HUES6 (cell line): ENCODE data around the gene SDE2.
"Not testable (repeated sequence)": the region's sequence is repeated elsewhere in the genome, so short reads cannot be mapped to it uniquely, and the experiment has no call there.

ENCODE experiments used
- H3K27ac ChIP-seq: 2 replicates; pipeline ENCODE4 v1.7.0; 2013; ENCODE audit warnings: low read depth, mild to moderate bottlenecking, low read length, inconsistent platforms
- H3K27me3 ChIP-seq: 2 replicates; pipeline ENCODE4 v1.6.1; 2013; ENCODE audit warnings: low read length; ENCODE audit not compliant: control insufficient read depth, insufficient read depth
- H3K36me3 ChIP-seq: 2 replicates; pipeline ENCODE4 v1.6.1; 2013; ENCODE audit warnings: low read length; ENCODE audit not compliant: control insufficient read depth, insufficient read depth
- H3K4me1 ChIP-seq: 2 replicates; pipeline ENCODE4 v1.6.1; 2013; ENCODE audit warnings: low read length; ENCODE audit not compliant: control insufficient read depth, insufficient read depth
- H3K4me3 ChIP-seq: 2 replicates; pipeline ENCODE4 v1.5.1; 2013; ENCODE audit warnings: low read depth, low read length
- H3K9ac ChIP-seq: one replicate; pipeline ENCODE4 v1.6.1; 2013; ENCODE audit warnings: mild to moderate bottlenecking, low read length
- H3K9me3 ChIP-seq: 2 replicates; pipeline ENCODE4 v1.6.1; 2013; ENCODE audit warnings: low read depth, low read length; ENCODE audit not compliant: control insufficient read depth, insufficient read depth

SDE2 gene

GRCh38 chr1:225973158-225973557 is 26.0 kb downstream of the SDE2 start:
- peaks cover 8% of the 10 kb centered on the region; the same call in 1 of the 2 replicates for H3K36me3 ChIP-seq
- no peak overlapping the region for H3K27ac ChIP-seq
- H3K27me3 ChIP-seq, result no peaks in the 10 kb centered on the region
- H3K4me1 ChIP-seq, result peaks cover 6% of the 10 kb centered on the region; the same call in 1 of the 2 replicates
- no peaks in the 10 kb centered on the region for H3K9me3 ChIP-seq
- no peak overlapping the region for H3K4me3 ChIP-seq
- H3K9ac ChIP-seq, result no peak overlapping the region

GRCh38 chr1:225972344-225973152 is 26.6 kb downstream of the SDE2 start:
- H3K27ac ChIP-seq, result no peak overlapping the region
- H3K4me3 ChIP-seq, result no peak overlapping the region
- H3K9ac ChIP-seq, result no peak overlapping the region
- H3K9me3 ChIP-seq, result no peaks in the 10 kb centered on the region
- peaks cover 6% of the 10 kb centered on the region; the same call in 1 of the 2 replicates for H3K4me1 ChIP-seq
- H3K36me3 ChIP-seq, result peaks cover 2% of the 10 kb centered on the region; the same call in 1 of the 2 replicates
- no peaks in the 10 kb centered on the region for H3K27me3 ChIP-seq

- not testable (repeated sequence) for H3K27me3 ChIP-seq, H3K9ac ChIP-seq, H3K9me3 ChIP-seq, H3K36me3 ChIP-seq, H3K4me1 ChIP-seq, H3K4me3 ChIP-seq, H3K27ac ChIP-seq
Observed at GRCh38 chr1:225970592-225971157, 28.5 kb downstream of the SDE2 start.

- H3K36me3 ChIP-seq, H3K27me3 ChIP-seq, H3K4me3 ChIP-seq, H3K9ac ChIP-seq, H3K4me1 ChIP-seq, H3K27ac ChIP-seq, H3K9me3 ChIP-seq: not testable (repeated sequence)
Observed at GRCh38 chr1:225969751-225970150, 29.4 kb downstream of the SDE2 start.

GRCh38 chr1:225965231-225965630 is 33.9 kb downstream of the SDE2 start:
- Histone ChIP-seq H3K9me3 (no peaks in the 10 kb centered on the region), H3K27ac (no peak overlapping the region), H3K9ac (no peak overlapping the region), H3K36me3 (no peaks in the 10 kb centered on the region), H3K4me1 (peaks cover 6% of the 10 kb centered on the region; the same call in 1 of the 2 replicates), H3K4me3 (no peak overlapping the region), H3K27me3 (no peaks in the 10 kb centered on the region; the same call in 1 of the 2 replicates)

GRCh38 chr1:225963735-225964530 is 35.2 kb downstream of the SDE2 start:
- no peak overlapping the region for H3K9ac ChIP-seq
- no peaks in the 10 kb centered on the region for H3K36me3 ChIP-seq
- H3K9me3 ChIP-seq, result no peaks in the 10 kb centered on the region
- no peaks in the 10 kb centered on the region; the same call in 1 of the 2 replicates for H3K27me3 ChIP-seq
- H3K27ac ChIP-seq, result no peak overlapping the region
- no peak overlapping the region for H3K4me3 ChIP-seq
- peaks cover 3% of the 10 kb centered on the region; the same call in 1 of the 2 replicates for H3K4me1 ChIP-seq

GRCh38 chr1:225962440-225962975 is 36.6 kb downstream of the SDE2 start:
- H3K9me3 ChIP-seq, result no peaks in the 10 kb centered on the region
- H3K4me1 ChIP-seq, result no peaks in the 10 kb centered on the region
- H3K9ac ChIP-seq, result no peak overlapping the region
- no peak overlapping the region for H3K4me3 ChIP-seq
- H3K27ac ChIP-seq, result no peak overlapping the region
- H3K27me3 ChIP-seq, result no peaks in the 10 kb centered on the region; the same call in 1 of the 2 replicates
- no peaks in the 10 kb centered on the region for H3K36me3 ChIP-seq

- H3K9me3 ChIP-seq, result no peaks in the 10 kb centered on the region
- no peak overlapping the region for H3K9ac ChIP-seq
- no peak overlapping the region for H3K27ac ChIP-seq
- H3K4me3 ChIP-seq, result no peak overlapping the region
- no peaks in the 10 kb centered on the region; the same call in 1 of the 2 replicates for H3K27me3 ChIP-seq
- no peaks in the 10 kb centered on the region for H3K36me3 ChIP-seq
- H3K4me1 ChIP-seq, result no peaks in the 10 kb centered on the region
Observed at GRCh38 chr1:225961659-225962439, 37.3 kb downstream of the SDE2 start.

GRCh38 chr1:225958041-225958440 is 41.1 kb downstream of the SDE2 start:
- no peak overlapping the region for H3K9ac ChIP-seq
- H3K4me1 ChIP-seq, result no peaks in the 10 kb centered on the region
- H3K27ac ChIP-seq, result no peak overlapping the region
- no peaks in the 10 kb centered on the region for H3K9me3 ChIP-seq
- H3K4me3 ChIP-seq, result no peak overlapping the region
- peaks cover 6% of the 10 kb centered on the region; the same call in 1 of the 2 replicates for H3K27me3 ChIP-seq
- no peaks in the 10 kb centered on the region for H3K36me3 ChIP-seq

GRCh38 chr1:225954753-225955152 is 44.4 kb downstream of the SDE2 start:
- Histone ChIP-seq H3K4me3 (no peak overlapping the region), H3K9ac (no peak overlapping the region), H3K36me3 (no peaks in the 10 kb centered on the region), H3K4me1 (peaks cover 17% of the 10 kb centered on the region), H3K9me3 (no peaks in the 10 kb centered on the region), H3K27me3 (peaks cover 9% of the 10 kb centered on the region; the same call in 1 of the 2 replicates), H3K27ac (no peak overlapping the region)
